Karpas-422 (cell line): ENCODE measurements around the gene KCNJ2. TPM values are rescaled to one million over a fixed set of nuclear protein-coding genes. Genes with fewer than 3 reads are reported as not detected.

Experiments used
- DNase-seq: peaks from one replicate; pipeline ENCODE4 v3.0.0-alpha.2; 2015
- H2AFZ ChIP-seq: fragments of 200-600 bp; sonication (generic); 2 replicates; pipeline ENCODE4 v1.6.1; 2014; ENCODE audit warnings: antibody characterized with exemption, low read length, mixed read lengths
- H3K27ac ChIP-seq: fragments of 200-600 bp; sonication (generic); 2 replicates; pipeline ENCODE4 v1.5.1; 2014; ENCODE audit warnings: mild to moderate bottlenecking, low read length, moderate library complexity
- H3K27me3 ChIP-seq: fragments of 200-600 bp; sonication (generic); 2 replicates; pipeline ENCODE4 v1.6.1; 2014; ENCODE audit warnings: low read length, mixed read lengths
- H3K36me3 ChIP-seq: fragments of 200-600 bp; sonication (generic); 2 replicates; pipeline ENCODE4 v1.6.1; 2014; ENCODE audit warnings: low read length, mixed read lengths; ENCODE audit not compliant: insufficient read depth
- H3K4me1 ChIP-seq: fragments of 200-600 bp; sonication (generic); 2 replicates; pipeline ENCODE4 v1.6.1; 2014; ENCODE audit warnings: mild to moderate bottlenecking, low read length, mixed read lengths
- H3K4me2 ChIP-seq: fragments of 200-600 bp; sonication (generic); 2 replicates; pipeline ENCODE4 v1.6.1; 2014; ENCODE audit warnings: low read length, low read depth, mild to moderate bottlenecking; ENCODE audit not compliant: poor library complexity, severe bottlenecking
- H3K4me3 ChIP-seq: fragments of 200-600 bp; sonication (generic); 2 replicates; pipeline ENCODE4 v1.5.1; 2014; ENCODE audit warnings: mild to moderate bottlenecking, antibody characterized with exemption, low read length, mixed read lengths
- H3K79me2 ChIP-seq: fragments of 200-600 bp; sonication (generic); 2 replicates; pipeline ENCODE4 v1.6.1; 2014; ENCODE audit warnings: mild to moderate bottlenecking, low read length, mixed read lengths
- H3K9ac ChIP-seq: fragments of 200-600 bp; sonication (generic); 2 replicates; pipeline ENCODE4 v1.6.0; 2014; ENCODE audit warnings: low read length
- H3K9me2 ChIP-seq: fragments of 200-600 bp; sonication (generic), shearing (Covaris generic); replicated peaks from 2 replicates; pipeline ENCODE4 v1.6.0; 2014; ENCODE audit warnings: mild to moderate bottlenecking, low read length, moderate library complexity; ENCODE audit not compliant: insufficient read depth
- H3K9me3 ChIP-seq: fragments of 300-700, 200-600 bp; sonication (generic); 2 replicates; pipeline ENCODE4 v1.6.1; 2014; ENCODE audit warnings: low read length, mixed read lengths
- H4K20me1 ChIP-seq: fragments of 200-600 bp; sonication (generic); 2 replicates; pipeline ENCODE4 v1.6.1; 2014; ENCODE audit warnings: mild to moderate bottlenecking, antibody characterized with exemption, low read length, low read depth; ENCODE audit not compliant: insufficient read depth
- total RNA-seq: library from RNA; depleted of rRNA; stranded (reverse); fragments of >200 nt; shearing (Covaris generic); gene quantifications from 2 replicates; pipeline ENCODE4 v1.2.3, GENCODE V29; 2014; ENCODE audit warnings: low replicate concordance

KCNJ2 gene
- total RNA-seq, 1 experiment from 2014 or later, result not detected

GRCh38 chr17:70181376-70181775 lies 12.0 kb downstream of the KCNJ2 start:
- Histone ChIP-seq H3K27ac (no peak overlapping the region), H3K4me3 (no peak overlapping the region), H4K20me1 (no peaks in the 10 kb centered on the region), H3K27me3 (no peaks in the 10 kb centered on the region), H2AFZ (no peak overlapping the region), H3K9me3 (no peaks in the 10 kb centered on the region), H3K9ac (no peak overlapping the region), H3K9me2 (no peaks in the 10 kb centered on the region), H3K36me3 (no peaks in the 10 kb centered on the region), H3K4me2 (no peak overlapping the region), H3K79me2 (no peaks in the 10 kb centered on the region), H3K4me1 (peaks cover 6% of the 10 kb centered on the region)
- DNase-seq, result no peak

DNA sequence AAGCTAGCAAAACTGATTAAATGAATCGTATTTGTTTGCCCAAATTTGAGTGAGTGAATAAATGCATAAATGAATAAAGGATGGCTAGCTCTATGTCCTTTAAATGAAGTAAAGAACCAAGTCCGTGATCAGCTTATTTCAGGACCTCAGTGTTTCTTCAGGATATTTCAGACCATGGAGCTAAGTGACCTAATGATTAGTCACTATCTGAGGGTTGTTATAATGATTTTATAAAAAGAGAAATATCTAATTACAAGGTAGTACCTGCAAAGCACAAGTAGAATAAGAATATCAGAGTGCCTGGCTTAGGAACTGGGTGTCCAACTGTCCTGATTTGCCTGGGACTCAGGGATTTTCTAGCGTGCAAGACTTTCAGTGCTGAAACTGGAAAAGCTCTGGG lies 12.5 kb downstream of the KCNJ2 start:
- Histone ChIP-seq H3K79me2 (no peaks in the 10 kb centered on the region), H4K20me1 (no peaks in the 10 kb centered on the region)

GRCh38 chr17:70183508-70183907 lies 14.2 kb downstream of the KCNJ2 start:
- DNase-seq, result no peak
- Histone ChIP-seq H3K9me2 (no peaks in the 10 kb centered on the region), H3K36me3 (no peaks in the 10 kb centered on the region), H3K27ac (no peak overlapping the region), H4K20me1 (no peaks in the 10 kb centered on the region), H3K79me2 (no peaks in the 10 kb centered on the region), H3K27me3 (no peaks in the 10 kb centered on the region), H3K9ac (no peak overlapping the region), H2AFZ (no peak overlapping the region), H3K9me3 (no peaks in the 10 kb centered on the region), H3K4me3 (no peak overlapping the region), H3K4me2 (no peak overlapping the region), H3K4me1 (peaks cover 7% of the 10 kb centered on the region)

More for the DNA sequence above, 12.5 kb downstream of the KCNJ2 start:
- H3K4me2 ChIP-seq, result no peak overlapping the region
- peaks cover 7% of the 10 kb centered on the region for H3K4me1 ChIP-seq
- no peaks in the 10 kb centered on the region for H3K36me3 ChIP-seq
- H3K9me3 ChIP-seq, result no peaks in the 10 kb centered on the region
- H3K4me3 ChIP-seq, result no peak overlapping the region
- no peak overlapping the region for H3K27ac ChIP-seq
- no peak overlapping the region for H3K9ac ChIP-seq
- H3K27me3 ChIP-seq, result no peaks in the 10 kb centered on the region
- no peaks in the 10 kb centered on the region for H3K9me2 ChIP-seq
- DNase-seq, result no peak
- no peak overlapping the region for H2AFZ ChIP-seq

GRCh38 chr17:70184207-70184606 lies 14.9 kb downstream of the KCNJ2 start:
- Histone ChIP-seq H3K36me3 (no peaks in the 10 kb centered on the region), H3K9me2 (no peaks in the 10 kb centered on the region), H3K4me2 (no peak overlapping the region), H3K79me2 (no peaks in the 10 kb centered on the region), H3K9me3 (no peaks in the 10 kb centered on the region), H3K27ac (no peak overlapping the region), H2AFZ (no peak overlapping the region), H4K20me1 (no peaks in the 10 kb centered on the region), H3K4me3 (no peak overlapping the region), H3K27me3 (no peaks in the 10 kb centered on the region), H3K4me1 (peaks cover 7% of the 10 kb centered on the region), H3K9ac (no peak overlapping the region)
- no peak for DNase-seq

DNA sequence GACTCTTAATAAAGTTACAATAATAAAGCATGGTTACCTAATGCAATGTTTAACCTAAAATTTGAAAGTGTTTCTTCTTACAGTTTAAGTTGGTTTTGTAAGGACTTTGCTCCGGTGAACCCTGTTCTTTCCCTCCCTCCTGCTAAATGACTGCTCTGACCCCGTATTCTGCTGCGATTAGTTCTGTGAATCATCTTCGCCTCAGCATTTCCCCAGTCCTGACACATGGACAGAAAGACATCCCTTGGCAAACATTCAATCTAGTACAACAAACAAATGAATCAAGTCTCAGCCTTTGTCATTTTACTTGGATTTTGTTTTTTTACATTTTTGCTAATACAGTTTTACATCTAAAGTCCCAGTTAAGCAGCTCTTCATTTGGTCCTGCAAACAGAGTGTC lies 15.4 kb downstream of the KCNJ2 start:
- Histone ChIP-seq H3K4me3 (no peak overlapping the region), H3K4me1 (peaks cover 7% of the 10 kb centered on the region), H3K36me3 (no peaks in the 10 kb centered on the region), H4K20me1 (no peaks in the 10 kb centered on the region), H3K9ac (no peak overlapping the region), H3K4me2 (no peak overlapping the region), H3K9me2 (no peaks in the 10 kb centered on the region), H3K27me3 (no peaks in the 10 kb centered on the region), H2AFZ (no peak overlapping the region), H3K79me2 (no peaks in the 10 kb centered on the region), H3K27ac (no peak overlapping the region), H3K9me3 (no peaks in the 10 kb centered on the region)
- DNase-seq, result no peak

- DNase-seq, result no peak
- no peak overlapping the region for H3K9ac ChIP-seq
- H3K27ac ChIP-seq, result no peak overlapping the region
- H3K4me1 ChIP-seq, result peaks cover 7% of the 10 kb centered on the region
- no peaks in the 10 kb centered on the region for H3K9me3 ChIP-seq
- H3K4me2 ChIP-seq, result no peak overlapping the region
- H2AFZ ChIP-seq, result no peak overlapping the region
- H3K4me3 ChIP-seq, result no peak overlapping the region
- H3K36me3 ChIP-seq, result no peaks in the 10 kb centered on the region
- H3K9me2 ChIP-seq, result no peaks in the 10 kb centered on the region
- H3K79me2 ChIP-seq, result no peaks in the 10 kb centered on the region
- no peaks in the 10 kb centered on the region for H4K20me1 ChIP-seq
- no peaks in the 10 kb centered on the region for H3K27me3 ChIP-seq
Observed at GRCh38 chr17:70185285-70185684, 16.0 kb downstream of the KCNJ2 start.

DNA sequence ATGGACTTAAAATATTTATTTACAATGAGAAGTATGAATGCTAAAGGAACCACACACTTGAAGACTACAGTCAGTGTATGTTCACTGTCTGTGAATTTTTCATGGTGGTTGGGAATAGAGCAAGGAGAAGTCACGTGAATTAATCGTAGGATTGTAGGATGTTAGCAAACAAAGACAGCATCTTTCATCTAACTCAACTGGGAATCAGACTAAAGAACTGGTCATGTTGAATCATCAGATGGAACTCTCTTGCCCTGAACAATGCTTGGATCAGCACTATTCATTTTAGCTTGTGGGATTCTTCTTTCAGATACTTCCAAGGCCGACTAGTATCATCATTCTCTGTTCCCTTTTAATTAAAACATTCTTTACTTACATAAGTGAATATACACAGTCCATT lies 18.1 kb downstream of the KCNJ2 start:
- Histone ChIP-seq H3K9me2 (no peaks in the 10 kb centered on the region), H3K27me3 (no peaks in the 10 kb centered on the region), H3K4me3 (no peak overlapping the region), H2AFZ (no peak overlapping the region), H3K36me3 (no peaks in the 10 kb centered on the region), H3K4me1 (peaks cover 7% of the 10 kb centered on the region), H3K9me3 (no peaks in the 10 kb centered on the region), H3K27ac (no peak overlapping the region), H3K79me2 (no peaks in the 10 kb centered on the region), H3K4me2 (no peak overlapping the region), H4K20me1 (no peaks in the 10 kb centered on the region), H3K9ac (no peak overlapping the region)
- DNase-seq, result no peak

GRCh38 chr17:70190959-70191805 lies 21.9 kb downstream of the KCNJ2 start:
- no peak overlapping the region for H3K4me2 ChIP-seq
- H2AFZ ChIP-seq, result no peak overlapping the region
- no peak overlapping the region for H3K27ac ChIP-seq
- no peaks in the 10 kb centered on the region for H4K20me1 ChIP-seq
- no peak for DNase-seq
- H3K79me2 ChIP-seq, result no peaks in the 10 kb centered on the region
- no peaks in the 10 kb centered on the region for H3K36me3 ChIP-seq
- H3K9me3 ChIP-seq, result no peaks in the 10 kb centered on the region
- H3K27me3 ChIP-seq, result no peaks in the 10 kb centered on the region
- H3K4me3 ChIP-seq, result no peak overlapping the region
- H3K9ac ChIP-seq, result no peak overlapping the region
- H3K4me1 ChIP-seq, result peaks cover 4% of the 10 kb centered on the region
- no peaks in the 10 kb centered on the region for H3K9me2 ChIP-seq
